ENCODE data around the gene SPOCK1.
"Not testable (repeated sequence)": the region's sequence is repeated elsewhere in the genome, so short reads cannot be mapped to it uniquely, and the experiment has no call there.

SPOCK1 gene

GRCh38 chr5:136994154-136994553 lies 505.0 kb downstream of the SPOCK1 start:
- DNase-seq: no peak

- DNase-seq: no peak
These were observed 506.2 kb downstream of the SPOCK1 start for GRCh38 chr5:136992796-136993489.

GRCh38 chr5:136985785-136986475 lies 513.2 kb downstream of the SPOCK1 start:
- DNase-seq: no peak

GRCh38 chr5:136984772-136985446 lies 514.2 kb downstream of the SPOCK1 start:
- DNase-seq: no peak

DNA sequence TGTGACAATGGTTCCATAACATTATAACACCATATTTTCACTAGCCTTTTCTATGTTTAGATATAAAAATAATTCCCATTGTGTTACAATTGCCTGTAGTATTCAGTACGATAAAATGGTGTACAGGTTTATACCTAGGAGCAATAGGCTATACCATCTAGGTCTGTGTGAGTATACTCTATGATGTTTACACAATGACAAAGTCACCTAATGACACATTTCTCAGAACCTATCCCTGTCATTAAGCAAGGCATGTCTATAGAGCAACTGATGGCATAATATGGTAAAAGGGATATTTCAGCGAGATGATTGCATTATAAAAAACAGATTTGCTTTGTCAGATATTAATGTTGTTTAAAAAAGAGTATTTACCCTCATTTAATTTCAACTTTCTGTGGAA lies 517.2 kb downstream of the SPOCK1 start:
- DNase-seq: no peak

- no peak for DNase-seq
These were observed 520.0 kb downstream of the SPOCK1 start for GRCh38 chr5:136979131-136979530.

GRCh38 chr5:136963504-136963903 lies 535.6 kb downstream of the SPOCK1 start:
- DNase-seq: no peak

DNA sequence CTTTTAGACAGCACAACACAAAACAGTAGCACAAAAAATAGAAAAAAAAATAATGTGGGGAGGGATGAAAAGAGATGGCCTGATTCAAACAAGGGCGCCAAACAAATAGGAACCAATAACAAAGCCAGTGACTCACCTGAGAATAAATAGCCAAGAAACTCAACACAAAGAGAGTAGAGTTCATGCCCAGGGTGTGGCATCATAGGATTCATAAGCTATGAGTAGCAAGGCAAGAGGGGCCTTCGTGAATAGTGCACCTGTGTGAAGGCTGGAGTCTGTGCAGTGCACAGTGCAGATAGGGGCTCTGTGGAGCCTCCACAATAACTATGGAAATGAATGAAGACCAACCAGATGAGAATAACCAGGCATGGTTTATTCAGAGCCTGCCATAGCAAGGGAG lies 541.7 kb downstream of the SPOCK1 start:
- no peak for DNase-seq

GRCh38 chr5:136954142-136954541 lies 545.0 kb downstream of the SPOCK1 start:
- DNase-seq: not testable (repeated sequence)

- not testable (repeated sequence) for DNase-seq
These were observed 545.6 kb downstream of the SPOCK1 start for GRCh38 chr5:136953346-136954069.

GRCh38 chr5:136927571-136927970 lies 571.6 kb downstream of the SPOCK1 start:
- no peak for DNase-seq

GRCh38 chr5:136926073-136926472 lies 573.1 kb downstream of the SPOCK1 start:
- DNase-seq: no peak

All from CD4-positive, alpha-beta T cell treated with Interleukin-6 for 4 hours (primary cell).